ENCODE results near the gene PLD3.

Gene PLD3

GRCh38 chr19:40335101-40335500 lies 13.4 kb upstream of the PLD3 start:
- no peak for DNase-seq

DNA sequence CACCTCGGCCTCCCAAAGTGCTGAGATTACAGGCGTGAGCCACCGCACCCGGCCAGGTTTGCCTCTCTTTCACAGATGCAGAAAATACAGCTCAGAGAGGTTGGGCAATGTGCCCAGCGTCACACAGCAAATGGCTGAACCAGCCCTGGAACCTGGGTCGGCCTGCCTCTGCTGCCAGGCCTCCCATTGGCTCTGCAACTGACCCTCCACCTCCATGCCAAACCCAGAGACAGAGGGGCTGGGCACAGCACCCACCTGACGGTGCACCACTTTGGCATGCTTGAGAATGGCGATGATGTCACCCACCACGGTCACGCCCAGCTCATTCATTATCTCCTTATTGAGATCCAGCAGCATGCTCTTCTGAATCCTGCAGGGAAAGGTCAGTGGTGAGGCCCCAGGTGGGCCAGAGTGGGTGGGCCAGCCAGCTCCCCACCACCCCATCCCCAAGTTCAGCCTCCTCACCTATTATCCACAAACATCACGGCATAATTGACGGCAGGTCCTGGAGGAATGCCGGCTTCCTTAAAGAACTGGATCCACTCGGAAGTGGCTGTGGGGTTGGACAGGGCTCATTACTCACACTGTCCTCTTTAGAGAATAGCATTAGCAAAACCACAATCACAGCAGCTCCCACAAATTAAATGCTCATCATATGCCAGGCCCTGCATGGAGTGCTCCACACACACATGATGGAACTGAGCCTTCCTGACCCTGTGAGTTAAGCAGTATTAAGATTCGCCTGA lies 12.5 kb upstream of the PLD3 start:
- DNase-seq: no peak

DNA sequence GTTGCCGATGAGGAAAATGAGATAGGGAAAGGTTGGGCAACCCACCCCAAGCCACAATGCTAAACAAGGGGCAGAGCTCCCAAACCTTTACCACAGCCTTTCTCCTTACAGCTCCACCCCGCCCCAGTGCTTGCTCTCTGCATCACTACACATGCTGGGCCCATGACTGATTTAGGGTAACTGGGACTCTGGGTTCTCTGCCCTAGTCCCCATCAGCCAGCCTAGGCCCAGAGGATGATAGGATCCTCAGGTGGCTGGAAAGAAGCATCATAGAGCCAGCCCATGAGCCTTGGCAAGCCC lies 11.9 kb upstream of the PLD3 start:
- no peak for DNase-seq

DNA sequence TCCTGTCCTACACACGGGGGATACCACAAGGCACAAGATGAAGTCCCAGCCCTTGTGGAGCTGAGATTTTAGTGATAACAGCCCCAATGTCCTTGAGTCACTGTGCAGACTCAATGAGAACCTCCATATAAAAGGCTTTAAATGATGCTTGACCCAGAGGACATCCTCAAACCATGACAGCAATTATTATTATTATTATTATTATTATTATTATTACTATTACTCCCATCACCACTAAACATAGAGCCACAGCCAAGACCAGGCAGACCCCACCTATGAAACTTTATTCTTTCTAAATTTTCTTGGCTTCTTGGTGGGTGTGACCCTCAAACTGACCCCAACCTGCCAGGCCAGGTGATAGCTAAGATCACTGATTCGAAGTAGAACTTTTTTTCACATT lies 11.4 kb upstream of the PLD3 start:
- no peak for DNase-seq

GRCh38 chr19:40337594-40337993 lies 10.9 kb upstream of the PLD3 start:
- DNase-seq: no peak

- DNase-seq: no peak
These were observed 9.3 kb upstream of the PLD3 start for GRCh38 chr19:40339018-40339728.

GRCh38 chr19:40341601-40342482 lies 6.7 kb upstream of the PLD3 start:
- no peak for DNase-seq

DNA sequence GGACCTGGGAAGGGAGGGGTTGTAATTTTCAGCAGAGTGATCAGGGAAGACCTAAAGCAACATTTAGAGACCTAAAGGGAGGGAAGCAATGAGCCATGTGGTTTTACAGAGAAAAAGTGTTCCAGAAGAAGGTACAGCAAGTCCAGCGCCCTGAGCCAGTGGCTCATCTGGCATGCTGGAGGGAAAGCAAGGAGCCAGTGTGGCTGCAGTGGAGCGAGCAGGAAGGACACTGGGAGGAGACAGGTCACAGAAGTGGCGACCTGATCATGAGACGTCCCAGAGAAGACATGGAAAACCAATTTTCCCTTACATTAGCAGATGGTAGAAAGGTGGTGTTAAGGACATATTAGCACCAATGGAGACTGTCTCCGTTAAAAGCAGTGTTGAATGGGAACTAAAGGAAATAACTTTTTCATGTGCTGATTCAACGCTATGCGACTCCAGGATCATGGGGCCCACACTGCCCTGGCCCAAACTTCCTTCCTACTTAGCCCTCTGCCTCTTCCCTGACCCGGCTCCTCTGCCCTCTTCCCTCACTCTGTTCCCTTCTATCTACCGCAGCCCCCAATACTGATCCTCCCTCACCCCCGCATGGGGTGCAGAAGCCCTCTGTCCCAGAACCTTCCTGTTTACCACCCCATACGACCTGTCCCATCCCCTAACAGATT lies 5.7 kb upstream of the PLD3 start:
- no peak for DNase-seq

- no peak for DNase-seq
These were observed 4.1 kb upstream of the PLD3 start for GRCh38 chr19:40344422-40344821.

DNA sequence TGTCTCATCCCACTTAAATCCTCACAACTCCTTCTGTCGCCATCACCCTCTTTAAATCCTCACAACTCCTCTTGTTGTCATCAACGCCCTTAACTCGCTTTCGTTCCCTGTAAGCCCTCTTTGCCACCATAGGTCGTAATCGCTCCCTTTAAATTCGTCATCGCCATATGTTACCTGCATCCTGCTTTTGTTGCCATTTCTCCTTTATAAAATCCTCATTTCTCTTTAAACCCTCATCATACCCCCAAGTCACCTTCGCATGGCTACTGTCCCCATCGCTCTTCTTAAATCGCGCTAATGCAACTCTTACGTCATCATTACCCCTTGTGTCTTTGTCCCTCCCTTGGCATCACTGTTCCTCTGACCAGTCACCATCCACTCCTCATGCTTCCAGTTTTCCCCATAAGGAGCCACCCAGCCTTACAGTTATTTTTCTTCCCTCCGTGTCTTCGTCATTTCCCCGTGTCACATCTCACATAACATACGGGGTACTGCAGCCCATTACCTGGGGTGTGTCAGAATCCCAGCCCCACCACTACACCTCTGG lies 539 bp downstream of the PLD3 start:
- DNase-seq: peak; percentile 52

- DNase-seq: no peak
These were observed 7.6 kb downstream of the PLD3 start for GRCh38 chr19:40355975-40356680.

- DNase-seq: no peak
These were observed 8.4 kb downstream of the PLD3 start for GRCh38 chr19:40356681-40357595.

- no peak for DNase-seq
These were observed 9.1 kb downstream of the PLD3 start for GRCh38 chr19:40357640-40358039.

- DNase-seq: peak; percentile 80
These were observed 10.3 kb downstream of the PLD3 start for GRCh38 chr19:40358773-40359172.

DNA sequence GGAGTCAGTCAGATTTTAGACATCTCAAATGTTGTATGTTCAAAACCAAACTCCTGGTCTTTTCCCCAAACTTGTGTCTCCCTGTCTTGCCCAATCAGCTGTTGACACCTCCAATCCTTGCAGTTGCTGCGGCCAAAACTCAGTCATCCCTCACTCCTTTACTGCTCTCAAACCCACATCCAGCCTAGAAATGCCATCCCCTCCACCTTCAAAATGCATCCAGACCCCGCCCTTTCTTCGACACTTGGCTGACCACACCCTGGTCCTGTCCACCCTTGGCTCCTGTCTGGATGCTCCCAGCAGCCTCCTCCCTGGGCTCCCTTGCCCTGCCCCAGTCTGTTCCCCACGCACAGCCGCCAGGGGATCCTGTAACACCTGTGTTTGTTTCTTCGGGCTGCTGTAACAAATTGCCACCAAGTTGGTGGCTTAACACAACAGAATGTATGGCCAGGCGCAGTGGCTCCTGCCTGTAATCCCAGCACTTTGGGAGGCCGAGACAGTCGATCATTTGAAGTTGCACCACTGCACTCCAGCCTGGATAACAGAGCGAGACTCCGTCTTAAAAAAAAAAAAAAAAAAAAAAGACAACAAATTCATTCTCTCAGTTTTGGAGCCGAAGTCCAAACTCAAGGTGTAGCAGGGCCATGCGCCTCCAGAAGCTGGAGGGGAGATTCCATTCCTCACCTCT lies 11.7 kb downstream of the PLD3 start:
- DNase-seq: no peak

DNA sequence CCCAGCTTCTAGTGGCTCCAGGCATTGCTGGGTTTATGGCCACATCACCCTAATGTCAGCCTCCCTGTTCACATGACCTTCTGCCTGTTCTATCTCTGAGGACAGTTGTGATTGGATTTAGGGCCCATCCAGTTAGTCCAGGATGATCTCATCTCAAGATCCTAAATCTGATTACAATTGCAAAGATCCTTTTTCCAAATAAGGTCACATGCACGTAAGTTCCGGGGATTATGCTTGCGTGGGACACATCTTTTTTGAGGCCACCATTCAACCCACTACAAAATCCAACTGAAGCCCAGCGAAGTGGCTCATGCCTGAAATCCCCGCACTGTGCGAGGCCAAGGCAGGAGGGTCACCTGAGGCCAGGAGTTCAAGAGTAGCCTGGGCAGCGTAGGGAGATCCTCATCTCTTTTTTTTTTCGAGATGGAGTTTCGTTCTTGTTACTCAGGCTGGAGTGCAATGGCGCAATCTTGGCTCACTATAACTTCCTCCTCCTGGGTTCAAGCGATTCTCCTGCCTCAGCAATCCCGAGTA lies 12.3 kb downstream of the PLD3 start:
- DNase-seq: peak; percentile 82

GRCh38 chr19:40362160-40362559 lies 13.7 kb downstream of the PLD3 start:
- DNase-seq: no peak

DNA sequence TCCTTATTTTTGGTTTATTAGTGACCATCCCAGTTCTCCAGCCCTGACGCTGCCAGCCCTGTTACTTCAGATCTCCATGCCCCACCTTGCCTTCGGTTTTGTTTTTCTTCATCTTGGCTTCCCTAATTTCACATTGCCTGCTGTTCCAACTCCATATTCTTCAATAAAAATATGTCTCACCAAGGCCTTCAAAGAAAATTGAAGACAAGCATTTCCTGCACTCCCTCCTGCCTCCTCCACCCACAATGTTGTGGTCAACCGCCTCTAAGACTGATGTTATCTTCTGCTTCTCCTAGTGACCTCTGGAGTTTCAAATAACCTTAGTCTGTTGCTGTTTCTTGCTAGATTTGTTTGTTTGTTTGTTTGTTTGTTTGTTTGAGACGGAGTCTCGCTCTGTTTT lies 14.6 kb downstream of the PLD3 start:
- DNase-seq: peak; percentile 76

DNA sequence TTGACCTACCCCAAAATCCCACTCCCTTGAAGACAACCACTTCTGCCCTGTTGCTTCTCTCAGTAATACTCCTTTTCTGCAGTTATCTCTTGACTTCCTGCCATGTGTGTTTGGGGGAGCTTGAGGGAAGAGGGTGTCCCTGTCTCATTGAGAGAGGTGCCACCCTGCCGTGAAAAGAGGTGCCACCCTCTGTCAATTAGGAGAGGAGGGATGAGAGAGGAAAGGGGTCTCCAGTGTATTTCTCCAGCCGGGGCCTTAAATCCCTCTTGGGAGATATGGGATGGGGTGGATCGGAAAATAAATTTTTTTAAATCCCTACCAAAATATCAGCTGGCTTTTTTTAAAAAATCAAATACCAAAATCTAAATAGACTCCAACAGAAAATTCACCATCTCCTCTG lies 16.5 kb downstream of the PLD3 start:
- DNase-seq: no peak

All from inflammatory macrophage treated with lipopolysaccharide for 4 hours (primary cell).